HG02623 (cell line): ENCODE measurements around the gene CBX5.
"Not testable (repeated sequence)": the region's sequence is repeated elsewhere in the genome, so short reads cannot be mapped to it uniquely, and the experiment has no call there.

Experiments used
- ATAC-seq: cut with Tn5 transposase; IDR thresholded peaks from one replicate; pipeline ENCODE4 v1.9.1; 2021; ENCODE audit warnings: moderate library complexity; ENCODE audit not compliant: unreplicated experiment

Gene CBX5

GRCh38 chr12:54204316-54204715 lies 75.6 kb downstream of the CBX5 start:
- ATAC-seq: no peak

DNA sequence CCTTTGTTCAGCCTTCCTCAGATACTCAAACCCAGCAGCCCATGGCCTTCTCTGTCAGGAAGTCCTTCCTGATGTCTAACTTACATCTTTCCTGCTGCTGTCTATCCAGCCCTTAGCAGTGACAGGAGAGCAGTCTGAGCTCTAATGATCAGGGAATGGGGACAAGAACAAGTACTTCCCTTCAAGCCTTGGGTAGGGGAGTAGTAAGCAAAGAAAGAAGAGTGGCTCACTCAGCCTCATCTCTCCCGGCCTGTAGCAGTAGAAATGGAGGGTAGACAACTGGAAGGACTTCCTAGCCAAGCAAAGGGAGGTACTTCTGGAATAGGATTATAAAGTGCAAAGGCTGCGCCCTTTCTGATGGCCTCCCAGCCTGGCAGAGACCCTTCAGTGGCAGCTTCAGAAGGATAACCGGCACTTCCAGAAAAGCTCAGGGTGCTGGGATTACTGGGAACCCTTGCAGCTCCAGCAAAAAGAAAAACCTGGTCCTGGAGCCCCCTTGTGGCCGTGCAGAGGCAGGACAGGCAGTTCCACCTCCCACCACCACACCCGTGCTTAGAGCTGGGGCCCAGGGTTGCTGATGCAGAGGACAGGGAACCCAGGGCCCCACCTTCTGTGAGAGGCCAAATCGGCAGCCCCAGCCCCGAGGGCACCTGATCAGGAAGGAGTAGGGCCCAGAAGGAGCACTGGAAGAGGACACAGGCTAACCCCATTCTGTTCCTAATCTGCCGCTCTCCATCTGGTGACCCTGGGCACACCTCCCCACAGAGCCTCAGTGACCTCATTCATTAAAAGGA lies 78.7 kb downstream of the CBX5 start:
- no peak for ATAC-seq

- no peak for ATAC-seq
Measured at GRCh38 chr12:54200412-54200811, 79.5 kb downstream of the CBX5 start.

DNA sequence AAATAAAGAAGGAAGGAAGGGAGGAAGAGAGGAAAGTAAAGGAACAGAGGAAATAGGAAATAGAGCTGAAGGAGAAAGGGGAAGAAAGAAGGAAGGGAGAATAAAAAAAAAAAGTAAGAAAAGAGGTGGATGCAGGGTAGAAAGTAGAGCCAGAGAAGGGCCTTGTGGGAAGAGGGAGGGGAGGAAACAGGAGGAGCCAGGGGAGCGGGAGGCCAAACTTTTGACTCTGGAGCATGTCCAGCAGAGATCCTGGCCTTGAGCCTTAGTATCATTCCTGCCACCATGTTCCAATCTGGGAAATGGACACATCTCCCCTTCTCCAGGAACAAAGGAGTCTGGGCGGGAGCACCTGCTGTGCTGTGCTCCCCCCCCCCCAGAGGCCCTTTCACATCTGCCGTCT lies 80.0 kb downstream of the CBX5 start:
- ATAC-seq: no peak

- ATAC-seq: no peak
Measured at GRCh38 chr12:54199034-54199433, 80.9 kb downstream of the CBX5 start.

GRCh38 chr12:54197431-54197909 lies 82.5 kb downstream of the CBX5 start:
- ATAC-seq: no peak

DNA sequence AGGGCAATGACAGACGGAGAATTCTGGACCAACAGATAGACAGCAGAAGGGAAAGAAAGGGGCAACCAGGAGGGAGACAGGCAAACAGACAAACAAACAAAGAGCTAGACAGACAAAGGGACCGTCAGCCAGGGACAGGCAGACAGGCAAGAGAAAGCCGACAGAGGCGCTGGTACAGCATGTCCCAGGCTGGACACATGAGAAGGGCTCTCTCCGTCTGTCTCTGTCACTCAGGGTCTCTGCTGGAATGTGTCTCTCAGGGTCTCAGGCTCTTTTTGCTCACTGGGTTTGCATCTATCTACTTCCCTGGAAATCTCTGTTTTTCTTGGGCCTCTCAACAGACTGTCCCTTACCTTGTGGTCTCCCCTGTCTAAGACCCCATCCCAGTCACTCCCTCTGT lies 82.9 kb downstream of the CBX5 start:
- ATAC-seq: no peak

DNA sequence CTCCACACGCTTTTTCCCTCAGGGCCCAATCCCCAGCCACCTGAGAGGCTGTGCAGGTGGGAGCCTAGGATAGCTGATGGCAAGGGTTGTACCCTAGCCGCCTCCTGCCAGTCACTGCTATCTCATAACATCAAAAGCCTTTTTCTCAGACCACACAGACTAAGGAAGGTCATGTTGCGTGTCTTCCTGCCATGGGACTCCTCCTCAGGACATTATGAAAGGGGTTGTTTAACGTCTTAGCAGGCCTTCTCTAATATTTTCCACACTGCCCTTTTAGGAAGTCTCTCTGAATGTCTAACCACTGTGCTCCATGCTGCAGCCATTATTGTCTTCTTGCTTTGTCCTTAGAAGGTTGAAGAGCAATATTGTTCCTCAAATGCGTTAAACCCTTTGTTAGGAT lies 83.5 kb downstream of the CBX5 start:
- ATAC-seq: no peak

DNA sequence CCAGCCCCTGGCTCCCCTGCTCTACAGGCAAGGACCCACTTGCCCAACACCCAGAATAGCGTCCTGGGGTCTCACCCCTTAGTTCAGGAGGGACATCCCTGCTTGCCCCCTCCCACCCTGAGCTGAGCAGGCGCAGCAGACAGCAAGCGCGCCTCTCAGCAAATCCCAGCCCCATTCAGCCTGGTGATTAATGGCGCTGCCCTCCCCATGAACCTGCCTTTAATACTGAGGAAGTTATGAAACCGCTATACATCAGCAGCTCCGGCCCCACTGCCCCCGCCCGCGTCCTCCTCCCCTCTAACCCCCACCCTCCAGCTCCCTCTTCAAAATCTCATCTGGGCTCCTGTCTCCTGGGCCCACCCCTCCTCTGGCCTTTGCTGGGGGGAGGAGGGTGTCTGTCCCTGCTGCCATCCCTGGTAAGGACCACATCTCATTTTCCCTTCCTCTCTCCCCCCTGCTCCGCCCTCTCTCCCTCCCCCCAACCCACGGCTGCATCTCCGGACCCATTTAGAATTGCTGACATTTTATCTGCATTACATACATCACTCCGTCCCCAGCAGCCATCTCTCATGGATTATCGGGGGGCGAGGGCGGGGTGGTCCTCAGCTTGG lies 84.1 kb downstream of the CBX5 start:
- ATAC-seq: no peak

DNA sequence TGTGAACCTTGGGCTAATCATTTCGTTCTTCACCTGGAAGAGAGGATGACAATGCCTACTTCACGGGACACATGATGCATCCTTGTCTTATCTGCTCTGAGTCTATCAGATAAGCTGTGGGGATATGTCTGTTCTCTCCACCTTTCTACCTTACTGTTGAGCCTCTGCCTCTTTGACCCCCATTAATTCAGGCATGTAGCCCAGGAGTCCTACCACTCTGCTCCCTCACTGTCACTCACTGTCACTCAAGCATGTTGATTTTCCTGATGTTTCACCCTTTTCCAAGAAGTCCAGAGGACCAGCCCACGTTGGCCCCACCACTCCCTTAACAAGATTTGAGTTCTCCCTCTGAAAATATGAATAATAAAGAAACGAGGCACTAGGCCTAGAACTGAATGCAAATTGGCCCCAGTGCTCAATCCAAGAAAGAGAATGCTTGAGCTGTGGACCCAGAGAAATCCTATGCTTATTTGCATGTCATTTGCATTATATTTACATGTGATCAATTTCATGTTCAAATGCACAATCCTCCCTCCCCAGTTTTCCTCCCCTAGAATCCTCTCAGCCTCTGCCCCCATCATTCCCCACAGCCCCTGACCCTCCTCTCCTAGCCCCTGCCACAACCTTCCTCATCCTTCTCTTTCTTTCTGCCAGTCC lies 84.7 kb downstream of the CBX5 start:
- no peak for ATAC-seq

- ATAC-seq: not testable (repeated sequence)
Measured at GRCh38 chr12:54194611-54195010, 85.3 kb downstream of the CBX5 start.

DNA sequence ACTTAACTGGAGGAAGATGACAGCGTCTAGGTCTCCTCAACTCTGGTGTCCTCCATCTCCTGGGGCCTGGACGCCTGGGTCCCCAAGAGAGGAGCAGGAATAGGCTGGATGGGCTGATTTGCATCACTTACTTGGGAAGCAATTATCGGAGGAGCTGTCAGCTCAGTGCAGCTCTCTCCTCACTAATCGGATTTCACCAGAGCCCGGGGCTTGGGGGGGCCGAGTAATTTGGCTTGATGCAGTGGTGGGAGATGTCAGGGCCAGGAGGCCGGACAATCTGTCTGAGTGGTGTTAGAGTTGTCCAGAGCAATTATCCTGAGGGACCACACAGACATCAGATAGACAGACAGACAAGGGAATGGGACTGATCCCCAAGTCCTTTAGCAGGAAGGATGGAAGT lies 86.5 kb downstream of the CBX5 start:
- no peak for ATAC-seq

GRCh38 chr12:54191550-54192022 lies 88.3 kb downstream of the CBX5 start:
- no peak for ATAC-seq

- no peak for ATAC-seq
Measured at GRCh38 chr12:54191126-54191525, 88.8 kb downstream of the CBX5 start.

DNA sequence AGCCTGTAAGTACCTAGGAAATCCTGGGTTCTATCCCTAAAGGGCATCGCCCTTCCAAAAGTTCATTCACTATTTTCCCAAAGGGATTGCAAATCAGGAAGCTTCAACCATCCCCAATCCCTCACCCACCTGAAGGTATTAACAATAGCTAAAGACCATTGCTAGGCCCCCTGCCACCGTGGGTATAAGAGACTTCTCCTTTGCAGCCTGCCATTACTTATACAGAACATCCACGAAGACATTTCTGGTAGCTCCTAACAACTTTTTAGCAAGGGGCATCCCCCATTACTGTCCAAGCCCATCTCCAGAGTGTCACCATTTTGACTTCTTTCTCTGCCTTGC lies 90.8 kb downstream of the CBX5 start:
- ATAC-seq: no peak

- no peak for ATAC-seq
Measured at GRCh38 chr12:54187075-54187474, 92.8 kb downstream of the CBX5 start.

- no peak for ATAC-seq
Measured at GRCh38 chr12:54185919-54186318, 94.0 kb downstream of the CBX5 start.

DNA sequence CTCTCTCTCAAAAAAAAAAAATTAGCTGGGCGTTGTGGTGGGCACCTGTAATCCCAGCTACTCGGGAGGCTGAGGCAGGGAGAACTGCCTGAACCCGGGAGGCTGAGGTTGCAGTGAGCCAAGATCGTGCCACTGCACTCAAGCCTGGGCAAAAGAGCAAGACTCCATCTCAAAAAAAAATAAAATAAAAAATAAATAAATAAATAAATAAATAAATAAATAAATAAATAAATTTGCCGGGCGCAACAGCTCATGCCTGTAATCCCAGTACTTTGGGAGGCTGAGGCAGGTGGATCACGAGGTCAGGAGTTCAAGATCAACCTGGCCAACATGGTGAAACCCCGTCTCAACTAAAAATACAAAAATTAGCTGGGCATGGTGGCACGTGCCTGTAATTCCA lies 94.6 kb downstream of the CBX5 start:
- not testable (repeated sequence) for ATAC-seq

GRCh38 chr12:54184024-54184805 lies 95.7 kb downstream of the CBX5 start:
- no peak for ATAC-seq

DNA sequence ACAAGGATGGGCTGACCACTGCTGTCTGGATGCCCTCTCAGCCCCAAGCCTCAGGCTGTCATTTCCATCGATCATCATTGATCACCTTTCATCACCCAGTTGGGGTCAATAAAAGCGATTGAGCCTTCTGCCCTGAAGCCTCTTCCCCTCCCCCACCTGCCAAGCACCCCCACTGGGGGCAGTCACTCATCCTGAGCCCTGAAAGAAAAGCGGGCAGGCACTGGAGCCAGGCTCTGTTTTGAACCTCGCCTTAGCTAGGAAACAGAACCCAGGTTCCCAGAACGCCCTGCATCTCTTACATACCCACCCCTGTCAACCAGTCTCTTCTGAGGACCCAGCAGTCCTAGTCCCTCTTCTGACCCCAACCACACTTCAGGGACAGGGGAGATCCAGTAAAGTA lies 96.9 kb downstream of the CBX5 start:
- ATAC-seq: no peak

GRCh38 chr12:54182086-54182485 lies 97.8 kb downstream of the CBX5 start:
- no peak for ATAC-seq
